K562 (cell line): ENCODE data around the gene PPP1CA. TPM values are rescaled to one million over a fixed set of nuclear protein-coding genes. Genes with fewer than 3 reads are reported as not detected.

Experiments
- BDP1 ChIP-seq: IDR thresholded peaks from 3 replicates; pipeline ENCODE4 v1.6.1; 2011; ENCODE audit not compliant: insufficient read length, insufficient read depth
- CEBPG ChIP-seq, 3 experiments: fragments of 200-800 bp in 1 of 3; sonication (Bioruptor generic) in 1 of 3; sonication (generic) in 1 of 3; formaldehyde crosslinking in 1 of 3; IDR thresholded peaks in 2 of 3; conservative IDR thresholded peaks in 1 of 3; 2 replicates each; pipeline versions ENCODE4 v1.6.1 to v1.8.0; 2016 to 2022; ENCODE audit warnings: missing compliant biosample characterization in 2 of 3, missing genetic modification characterization in 2 of 3, mild to moderate bottlenecking in 1 of 3, missing genetic modification reagents in 1 of 3
- ETV5 ChIP-seq: sonication (generic); formaldehyde crosslinking; IDR thresholded peaks from 2 replicates; pipeline ENCODE4 v1.4.0; 2020; ENCODE audit warnings: low read depth, mild to moderate bottlenecking, missing genetic modification reagents
- GATAD2B ChIP-seq: fragments of 450-650 bp; IDR thresholded peaks from 2 replicates; pipeline ENCODE4 v1.6.1; 2017; ENCODE audit warnings: mild to moderate bottlenecking, borderline replicate concordance
- GTF2E2 ChIP-seq: fragments of 200-800 bp; sonication (Bioruptor generic); IDR thresholded peaks from 2 replicates; pipeline ENCODE4 v1.6.1; 2016; ENCODE audit warnings: missing genetic modification characterization, missing compliant biosample characterization
- HDAC8 ChIP-seq: fragments of 450-650 bp; IDR thresholded peaks from 2 replicates; pipeline ENCODE4 v1.6.1; 2016; ENCODE audit warnings: mild to moderate bottlenecking, missing genetic modification characterization, moderate library complexity, missing compliant biosample characterization
- JUN ChIP-seq, 2 experiments: sonication (generic) in 1 of 2; formaldehyde crosslinking in 1 of 2; IDR thresholded peaks; 2 replicates each; pipeline versions ENCODE4 v1.6.1 to v1.8.0; 2012 to 2022; ENCODE audit warnings: borderline replicate concordance in 2 of 2, mild to moderate bottlenecking in 2 of 2, improper control_type of control experiment in 1 of 2, low read depth in 1 of 2, low read length in 1 of 2, missing genetic modification reagents in 1 of 2
- KDM4B ChIP-seq, 2 experiments: fragments of 450-650 bp in 1 of 2; sonication (generic) in 1 of 2; IDR thresholded peaks; 2 replicates each; pipeline ENCODE4 v1.6.1; 2016 to 2017; ENCODE audit warnings: borderline replicate concordance in 2 of 2, antibody characterized with exemption in 1 of 2, low read depth in 1 of 2, mild to moderate bottlenecking in 1 of 2
- KLF6 ChIP-seq: fragments of 250-450 bp; sonication (Bioruptor Pico); IDR thresholded peaks from 2 replicates; pipeline ENCODE4 v1.4.0; 2020; ENCODE audit warnings: mild to moderate bottlenecking, moderate library complexity, borderline replicate concordance
- NUFIP1 ChIP-seq: fragments of 450-650 bp; IDR thresholded peaks from 2 replicates; pipeline ENCODE4 v1.6.1; 2018; ENCODE audit not compliant: partially characterized antibody
- PHF8 ChIP-seq: fragments of 200-600 bp; sonication (generic); IDR thresholded peaks from 2 replicates; pipeline ENCODE4 v1.6.1; 2012; ENCODE audit warnings: mixed run types, mild to moderate bottlenecking, inconsistent platforms, low read length, moderate library complexity, borderline replicate concordance
- PML ChIP-seq: IDR thresholded peaks from 2 replicates; pipeline ENCODE4 v1.6.1; 2012; ENCODE audit warnings: low read length, inconsistent platforms
- PRMT5 ChIP-seq: sonication (generic); formaldehyde crosslinking; IDR thresholded peaks from 2 replicates; pipeline ENCODE4 v1.5.0; 2020; ENCODE audit warnings: missing genetic modification reagents
- TBP ChIP-seq: optimal IDR thresholded peaks from 2 replicates; pipeline ENCODE3; 2011; ENCODE audit warnings: low read depth, low read length, improper control_type of control experiment
- YY1 ChIP-seq, 3 experiments: IDR thresholded peaks; 2 replicates each; pipeline ENCODE4 v1.6.1; 2011; ENCODE audit warnings: low read length in 2 of 3, mild to moderate bottlenecking in 2 of 3, moderate library complexity in 2 of 3, borderline replicate concordance in 1 of 3, control low read depth in 1 of 3, low read depth in 1 of 3; ENCODE audit not compliant: insufficient read depth in 3 of 3, insufficient replicate concordance in 2 of 3, control insufficient read depth in 1 of 3, insufficient read length in 1 of 3; ENCODE audit errors: extremely low read depth in 1 of 3
- ZEB2 ChIP-seq: fragments of 450-650 bp; IDR thresholded peaks from 2 replicates; pipeline ENCODE4 v1.6.1; 2016
- ZNF778 ChIP-seq: fragments of 450-650 bp; formaldehyde crosslinking; IDR thresholded peaks from 2 replicates; pipeline ENCODE4 v1.4.0; 2020; ENCODE audit warnings: mild to moderate bottlenecking, moderate library complexity
- polyA plus RNA-seq, 8 experiments: library from polyadenylated mRNA; depleted of rRNA in 4 of 8; stranded (reverse) in 5 of 8; unstranded in 3 of 8; fragments of >200 nt; fragmentation: Nextera tagmentation in 2 of 8; fragmentation: Illumina TruSeq in 1 of 8; extraction: Ambion mirVana in 2 of 8; extraction: Trizol in 1 of 8; gene quantifications; 2 replicates each; pipeline versions ENCODE4 v1.2.1 to v1.2.3, GENCODE V29; 2011 to 2014; ENCODE audit warnings: inconsistent platforms in 1 of 8, missing spikeins in 1 of 8
- total RNA-seq, 7 experiments: library from RNA; depleted of rRNA in 6 of 7; stranded (reverse); fragments of >200 nt in 6 of 7; fragmentation: Illumina TruSeq in 2 of 7; extraction: Trizol in 2 of 7; gene quantifications; 2 replicates each; pipeline versions ENCODE4 v1.2.1 to v1.2.3, GENCODE V29; 2011 to 2021; ENCODE audit warnings: low replicate concordance in 1 of 7
- TF ChIP-seq, protein P1 (sequence below): sonication (generic); formaldehyde crosslinking; IDR thresholded peaks from 2 replicates; pipeline ENCODE4 v1.8.0; 2022; ENCODE audit warnings: mild to moderate bottlenecking, missing genetic modification reagents, borderline replicate concordance
- TF ChIP-seq, protein P2 (sequence below): sonication (generic); formaldehyde crosslinking; IDR thresholded peaks from 2 replicates; pipeline ENCODE4 v1.8.0; 2022; ENCODE audit warnings: mild to moderate bottlenecking, missing genetic modification reagents

The PPP1CA gene
- total and polyA plus RNA-seq, 9 of the 15 experiments (the other 6 are each of a cell fraction or from before 2014, with no cell fraction given), result 18.2 to 242 (median 188) TPM

GRCh38 chr11:67401495-67402191 is at the start of gene PPP1CA (continued):
- TF ChIP-seq JUN (IDR thresholded peaks at IDR 0.05; ENCODE audit: borderline replicate concordance, low read depth, low read length) (0 out of 2 replicates have a peak, but pooled peaks have one; percentile 13), JUN (CRISPR knock-in tag; IDR thresholded peaks at IDR 0.05; ENCODE audit: borderline replicate concordance) (no peak), ZNF778 (CRISPR knock-in tag) (no peak), NUFIP1 (no peak), ETV5 (CRISPR knock-in tag) (peak; percentile 56; the same call in 1 of the 2 replicates), GATAD2B (peak; percentile 90), ZEB2 (no peak), PRMT5 (CRISPR knock-in tag) (no peak), YY1 (IDR thresholded peaks at IDR 0.05; ENCODE audit: borderline replicate concordance in 1 of 3, control insufficient read depth in 1 of 3, extremely low read depth in 1 of 3, insufficient read depth in 3 of 3, insufficient read length in 1 of 3, insufficient replicate concordance in 2 of 3, low read depth in 1 of 3, low read length in 2 of 3) (peak; percentile 52 to 90 (median 85)), TBP (peak; percentile 5), BDP1 (no peak), PML (peak; percentile 63), PHF8 (peak; percentile 89; the same call in 1 of the 2 replicates), KLF6 (CRISPR knock-in tag) (peak; percentile 34; the same call in 1 of the 2 replicates), GTF2E2 (peak; percentile 71; the same call in 1 of the 2 replicates), KDM4B (IDR thresholded peaks at IDR 0.05; ENCODE audit: borderline replicate concordance in 2 of 2, low read depth in 1 of 2) (peak in 1 of 2 experiments; percentile 41; a peak in 1 of 4 replicates), CEBPG (CRISPR knock-in tag; IDR thresholded peaks at IDR 0.05) (no peak), CEBPG (tag; conservative IDR thresholded peaks at IDR 0.05 in 1 of 2, IDR thresholded peaks at IDR 0.05 in 1 of 2) (no peak), HDAC8 (tag) (peak; percentile 19; the same call in 1 of the 2 replicates)
- TF ChIP-seq, protein P1, sequence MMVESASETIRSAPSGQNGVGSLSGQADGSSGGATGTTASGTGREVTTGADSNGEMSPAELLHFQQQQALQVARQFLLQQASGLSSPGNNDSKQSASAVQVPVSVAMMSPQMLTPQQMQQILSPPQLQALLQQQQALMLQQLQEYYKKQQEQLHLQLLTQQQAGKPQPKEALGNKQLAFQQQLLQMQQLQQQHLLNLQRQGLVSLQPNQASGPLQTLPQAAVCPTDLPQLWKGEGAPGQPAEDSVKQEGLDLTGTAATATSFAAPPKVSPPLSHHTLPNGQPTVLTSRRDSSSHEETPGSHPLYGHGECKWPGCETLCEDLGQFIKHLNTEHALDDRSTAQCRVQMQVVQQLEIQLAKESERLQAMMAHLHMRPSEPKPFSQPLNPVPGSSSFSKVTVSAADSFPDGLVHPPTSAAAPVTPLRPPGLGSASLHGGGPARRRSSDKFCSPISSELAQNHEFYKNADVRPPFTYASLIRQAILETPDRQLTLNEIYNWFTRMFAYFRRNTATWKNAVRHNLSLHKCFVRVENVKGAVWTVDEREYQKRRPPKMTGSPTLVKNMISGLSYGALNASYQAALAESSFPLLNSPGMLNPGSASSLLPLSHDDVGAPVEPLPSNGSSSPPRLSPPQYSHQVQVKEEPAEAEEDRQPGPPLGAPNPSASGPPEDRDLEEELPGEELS (CRISPR knock-in tag), result no peak
- TF ChIP-seq, protein P2, sequence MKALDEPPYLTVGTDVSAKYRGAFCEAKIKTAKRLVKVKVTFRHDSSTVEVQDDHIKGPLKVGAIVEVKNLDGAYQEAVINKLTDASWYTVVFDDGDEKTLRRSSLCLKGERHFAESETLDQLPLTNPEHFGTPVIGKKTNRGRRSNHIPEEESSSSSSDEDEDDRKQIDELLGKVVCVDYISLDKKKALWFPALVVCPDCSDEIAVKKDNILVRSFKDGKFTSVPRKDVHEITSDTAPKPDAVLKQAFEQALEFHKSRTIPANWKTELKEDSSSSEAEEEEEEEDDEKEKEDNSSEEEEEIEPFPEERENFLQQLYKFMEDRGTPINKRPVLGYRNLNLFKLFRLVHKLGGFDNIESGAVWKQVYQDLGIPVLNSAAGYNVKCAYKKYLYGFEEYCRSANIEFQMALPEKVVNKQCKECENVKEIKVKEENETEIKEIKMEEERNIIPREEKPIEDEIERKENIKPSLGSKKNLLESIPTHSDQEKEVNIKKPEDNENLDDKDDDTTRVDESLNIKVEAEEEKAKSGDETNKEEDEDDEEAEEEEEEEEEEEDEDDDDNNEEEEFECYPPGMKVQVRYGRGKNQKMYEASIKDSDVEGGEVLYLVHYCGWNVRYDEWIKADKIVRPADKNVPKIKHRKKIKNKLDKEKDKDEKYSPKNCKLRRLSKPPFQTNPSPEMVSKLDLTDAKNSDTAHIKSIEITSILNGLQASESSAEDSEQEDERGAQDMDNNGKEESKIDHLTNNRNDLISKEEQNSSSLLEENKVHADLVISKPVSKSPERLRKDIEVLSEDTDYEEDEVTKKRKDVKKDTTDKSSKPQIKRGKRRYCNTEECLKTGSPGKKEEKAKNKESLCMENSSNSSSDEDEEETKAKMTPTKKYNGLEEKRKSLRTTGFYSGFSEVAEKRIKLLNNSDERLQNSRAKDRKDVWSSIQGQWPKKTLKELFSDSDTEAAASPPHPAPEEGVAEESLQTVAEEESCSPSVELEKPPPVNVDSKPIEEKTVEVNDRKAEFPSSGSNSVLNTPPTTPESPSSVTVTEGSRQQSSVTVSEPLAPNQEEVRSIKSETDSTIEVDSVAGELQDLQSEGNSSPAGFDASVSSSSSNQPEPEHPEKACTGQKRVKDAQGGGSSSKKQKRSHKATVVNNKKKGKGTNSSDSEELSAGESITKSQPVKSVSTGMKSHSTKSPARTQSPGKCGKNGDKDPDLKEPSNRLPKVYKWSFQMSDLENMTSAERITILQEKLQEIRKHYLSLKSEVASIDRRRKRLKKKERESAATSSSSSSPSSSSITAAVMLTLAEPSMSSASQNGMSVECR (CRISPR knock-in tag), result peak; percentile 62; the same call in 1 of the 2 replicates
